Neural progenitor cell (in vitro differentiated cells): ENCODE results near the gene TMEM263.
A peak's percentile ranks its signal among the peaks of the same experiment; 100 is the strongest.

Source experiments
- EZH2 ChIP-seq: fragments of 200-600 bp; sonication (generic); IDR thresholded peaks from 2 replicates; pipeline ENCODE4 v1.6.1; 2017; ENCODE audit warnings: antibody characterized with exemption, mild to moderate bottlenecking, moderate library complexity
- EZH2phosphoT487 ChIP-seq: fragments of 200-600 bp; sonication (generic); IDR thresholded peaks from 2 replicates; pipeline ENCODE4 v1.6.1; 2017; ENCODE audit warnings: antibody characterized with exemption
- TF ChIP-seq, protein P1 (sequence below): fragments of 200-600 bp; sonication (generic); IDR thresholded peaks from 2 replicates; pipeline ENCODE4 v1.5.1; 2017; ENCODE audit warnings: antibody characterized with exemption, mild to moderate bottlenecking

DNA sequence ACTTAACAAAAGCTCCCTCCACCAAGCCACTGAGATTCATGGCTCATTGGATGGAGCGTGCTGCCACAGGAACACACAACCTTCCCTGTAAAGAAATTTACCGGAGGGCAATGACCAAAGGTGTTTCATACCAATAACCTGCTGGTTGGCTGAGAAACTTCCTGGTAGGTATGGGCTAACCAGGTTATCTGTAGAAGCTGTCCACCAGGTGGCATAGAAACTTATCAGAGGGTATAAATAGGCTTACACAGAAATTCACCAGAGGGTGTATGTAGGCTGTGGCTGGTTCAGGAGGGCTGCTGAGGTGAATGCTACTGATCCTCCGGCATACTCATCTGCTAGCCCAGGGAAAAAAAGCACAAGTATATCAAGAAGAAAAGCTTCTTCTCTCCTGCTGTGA, 58.3 kb downstream of the TMEM263 start:
- TF ChIP-seq, protein P1, sequence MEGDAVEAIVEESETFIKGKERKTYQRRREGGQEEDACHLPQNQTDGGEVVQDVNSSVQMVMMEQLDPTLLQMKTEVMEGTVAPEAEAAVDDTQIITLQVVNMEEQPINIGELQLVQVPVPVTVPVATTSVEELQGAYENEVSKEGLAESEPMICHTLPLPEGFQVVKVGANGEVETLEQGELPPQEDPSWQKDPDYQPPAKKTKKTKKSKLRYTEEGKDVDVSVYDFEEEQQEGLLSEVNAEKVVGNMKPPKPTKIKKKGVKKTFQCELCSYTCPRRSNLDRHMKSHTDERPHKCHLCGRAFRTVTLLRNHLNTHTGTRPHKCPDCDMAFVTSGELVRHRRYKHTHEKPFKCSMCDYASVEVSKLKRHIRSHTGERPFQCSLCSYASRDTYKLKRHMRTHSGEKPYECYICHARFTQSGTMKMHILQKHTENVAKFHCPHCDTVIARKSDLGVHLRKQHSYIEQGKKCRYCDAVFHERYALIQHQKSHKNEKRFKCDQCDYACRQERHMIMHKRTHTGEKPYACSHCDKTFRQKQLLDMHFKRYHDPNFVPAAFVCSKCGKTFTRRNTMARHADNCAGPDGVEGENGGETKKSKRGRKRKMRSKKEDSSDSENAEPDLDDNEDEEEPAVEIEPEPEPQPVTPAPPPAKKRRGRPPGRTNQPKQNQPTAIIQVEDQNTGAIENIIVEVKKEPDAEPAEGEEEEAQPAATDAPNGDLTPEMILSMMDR, result peak; percentile 8
- TF ChIP-seq EZH2 (no peak), EZH2phosphoT487 (no peak)
